ENCODE data around the gene KNTC1.
"Not testable (repeated sequence)": the region's sequence is repeated elsewhere in the genome, so short reads cannot be mapped to it uniquely, and the experiment has no call there.

The KNTC1 gene

GRCh38 chr12:122526683-122527477 is at the start of gene KNTC1, which contains the start of gene RSRC2:
TSS of gene KNTC1 (plus strand) at chr12:122527249. CDS start at chr12:122530064, 2,815 bp downstream.
TSS of gene RSRC2 (minus strand) at chr12:122526936. CDS start at chr12:122526853, 83 bp downstream.
- Mint-ChIP-seq H3K9me3 (no peaks in the 10 kb centered on the region), H3K4me1 (peaks cover 16% of the 10 kb centered on the region), H3K27ac (no peak within 1 kb of the TSS), H3K4me3 (no peak within 1 kb of the TSS), H3K36me3 (peaks cover 38% of the 10 kb centered on the region)
- ATAC-seq, result peak; percentile 92
- peak; percentile 88 to 97 for DNase-seq (ENCODE audit: low spot score in 2 of 2)

GRCh38 chr12:122480753-122481152 is 46.3 kb upstream of the KNTC1 start:
- Mint-ChIP-seq H3K36me3 (peaks cover 100% of the 10 kb centered on the region), H3K27ac (no peak overlapping the region), H3K4me3 (no peak overlapping the region), H3K4me1 (peaks cover 1% of the 10 kb centered on the region), H3K9me3 (no peaks in the 10 kb centered on the region)
- DNase-seq (ENCODE audit: low spot score in 2 of 2) (no peak), ATAC-seq (no peak)

GRCh38 chr12:122481861-122482260 is 45.2 kb upstream of the KNTC1 start:
- Mint-ChIP-seq H3K27ac (no peak overlapping the region), H3K4me1 (peaks cover 1% of the 10 kb centered on the region), H3K4me3 (no peak overlapping the region), H3K9me3 (no peaks in the 10 kb centered on the region), H3K36me3 (peaks cover 100% of the 10 kb centered on the region)
- no peak for ATAC-seq
- DNase-seq (ENCODE audit: low spot score in 2 of 2), result no peak

- peaks cover 100% of the 10 kb centered on the region for H3K36me3 Mint-ChIP-seq
- ATAC-seq (no peak), DNase-seq (ENCODE audit: low spot score in 2 of 2) (no peak)
- H3K4me3 Mint-ChIP-seq, result no peak overlapping the region
- no peak overlapping the region for H3K27ac Mint-ChIP-seq
- no peaks in the 10 kb centered on the region for H3K9me3 Mint-ChIP-seq
- peaks cover 8% of the 10 kb centered on the region for H3K4me1 Mint-ChIP-seq
Measured at GRCh38 chr12:122483969-122484368, 43.1 kb upstream of the KNTC1 start.

GRCh38 chr12:122484385-122484784 is 42.7 kb upstream of the KNTC1 start:
- not testable (repeated sequence) for H3K4me3 Mint-ChIP-seq; H3K27ac Mint-ChIP-seq; H3K9me3 Mint-ChIP-seq; ATAC-seq; DNase-seq (ENCODE audit: low spot score in 2 of 2)
- Mint-ChIP-seq H3K4me1 (peaks cover 11% of the 10 kb centered on the region), H3K36me3 (peaks cover 100% of the 10 kb centered on the region)

- not testable (repeated sequence) for H3K4me3 Mint-ChIP-seq; DNase-seq (ENCODE audit: low spot score in 2 of 2); ATAC-seq; H3K9me3 Mint-ChIP-seq
- H3K4me1 Mint-ChIP-seq, result peaks cover 11% of the 10 kb centered on the region
- peak overlapping the region; percentile 63 for H3K27ac Mint-ChIP-seq
- H3K36me3 Mint-ChIP-seq, result peaks cover 100% of the 10 kb centered on the region
Measured at GRCh38 chr12:122486360-122486759, 40.7 kb upstream of the KNTC1 start.

- no peak overlapping the region for H3K4me3 Mint-ChIP-seq
- peak overlapping the region; percentile 63 for H3K27ac Mint-ChIP-seq
- H3K4me1 Mint-ChIP-seq, result peaks cover 11% of the 10 kb centered on the region
- DNase-seq (ENCODE audit: low spot score in 2 of 2) (no peak), ATAC-seq (no peak)
- H3K9me3 Mint-ChIP-seq, result no peaks in the 10 kb centered on the region
- H3K36me3 Mint-ChIP-seq, result peaks cover 100% of the 10 kb centered on the region
Measured at GRCh38 chr12:122486805-122487426, 40.1 kb upstream of the KNTC1 start.

GRCh38 chr12:122487807-122488206 is 39.2 kb upstream of the KNTC1 start:
- ATAC-seq; H3K9me3 Mint-ChIP-seq; DNase-seq (ENCODE audit: low spot score in 2 of 2); H3K4me3 Mint-ChIP-seq; H3K27ac Mint-ChIP-seq: not testable (repeated sequence)
- H3K36me3 Mint-ChIP-seq, result peaks cover 100% of the 10 kb centered on the region
- H3K4me1 Mint-ChIP-seq, result peaks cover 11% of the 10 kb centered on the region

- no peak overlapping the region for H3K4me3 Mint-ChIP-seq
- ATAC-seq (no peak), DNase-seq (ENCODE audit: low spot score in 2 of 2) (no peak)
- H3K27ac Mint-ChIP-seq, result peak overlapping the region; percentile 1
- peaks cover 100% of the 10 kb centered on the region for H3K36me3 Mint-ChIP-seq
- H3K4me1 Mint-ChIP-seq, result peaks cover 11% of the 10 kb centered on the region
- no peaks in the 10 kb centered on the region for H3K9me3 Mint-ChIP-seq
Measured at GRCh38 chr12:122489038-122489437, 38.0 kb upstream of the KNTC1 start.

GRCh38 chr12:122491991-122492390 is 35.1 kb upstream of the KNTC1 start:
- Mint-ChIP-seq H3K36me3 (peaks cover 100% of the 10 kb centered on the region), H3K4me3 (no peak overlapping the region), H3K9me3 (no peaks in the 10 kb centered on the region), H3K27ac (no peak overlapping the region), H3K4me1 (peaks cover 18% of the 10 kb centered on the region)
- DNase-seq (ENCODE audit: low spot score in 2 of 2), result no peak
- no peak for ATAC-seq

- H3K9me3 Mint-ChIP-seq; H3K4me3 Mint-ChIP-seq; H3K27ac Mint-ChIP-seq; ATAC-seq; DNase-seq (ENCODE audit: low spot score in 2 of 2): not testable (repeated sequence)
- Mint-ChIP-seq H3K4me1 (peaks cover 15% of the 10 kb centered on the region), H3K36me3 (peaks cover 98% of the 10 kb centered on the region)
Measured at GRCh38 chr12:122493222-122493621, 33.8 kb upstream of the KNTC1 start.

- no peak for DNase-seq (ENCODE audit: low spot score in 2 of 2)
- Mint-ChIP-seq H3K27ac (no peak overlapping the region), H3K4me1 (peaks cover 16% of the 10 kb centered on the region), H3K9me3 (no peaks in the 10 kb centered on the region), H3K4me3 (no peak overlapping the region), H3K36me3 (peaks cover 89% of the 10 kb centered on the region)
- no peak for ATAC-seq
Measured at GRCh38 chr12:122495258-122495657, 31.8 kb upstream of the KNTC1 start.

- Mint-ChIP-seq H3K4me3 (peak overlapping the region; percentile 96), H3K27ac (peak overlapping the region; percentile 98), H3K9me3 (no peaks in the 10 kb centered on the region), H3K36me3 (peaks cover 51% of the 10 kb centered on the region), H3K4me1 (peaks cover 28% of the 10 kb centered on the region)
- DNase-seq (ENCODE audit: low spot score in 2 of 2) (peak; percentile 21 to 82), ATAC-seq (peak; percentile 46)
Measured at GRCh38 chr12:122499991-122500684, 26.9 kb upstream of the KNTC1 start.

- peaks cover 43% of the 10 kb centered on the region for H3K36me3 Mint-ChIP-seq
- peak; percentile 81 to 98 for DNase-seq (ENCODE audit: low spot score in 2 of 2)
- peak; percentile 98 for ATAC-seq
- H3K9me3 Mint-ChIP-seq, result no peaks in the 10 kb centered on the region
- H3K4me3 Mint-ChIP-seq, result peak within 1 kb of the TSS; percentile 96
- peaks cover 24% of the 10 kb centered on the region for H3K4me1 Mint-ChIP-seq
- H3K27ac Mint-ChIP-seq, result peak within 1 kb of the TSS; percentile 98
Measured at GRCh38 chr12:122500685-122501488, 26.2 kb upstream of the KNTC1 start, which contains the start of gene ZCCHC8. TSS of gene ZCCHC8 (minus strand) at chr12:122500932. CDS start at chr12:122500840, 92 bp downstream.

Measured in stimulated activated effector memory CD8-positive, alpha-beta T cell treated with anti-CD3 and anti-CD28 coated beads, Interleukin-12 subunit alpha, Interleukin-12 subunit beta, amount 100 ng/mL, for 72 hours (primary cell).